ENCODE results near the gene BCAS3.
"Not testable (repeated sequence)": the region's sequence is repeated elsewhere in the genome, so short reads cannot be mapped to it uniquely, and the experiment has no call there.

Gene BCAS3

DNA sequence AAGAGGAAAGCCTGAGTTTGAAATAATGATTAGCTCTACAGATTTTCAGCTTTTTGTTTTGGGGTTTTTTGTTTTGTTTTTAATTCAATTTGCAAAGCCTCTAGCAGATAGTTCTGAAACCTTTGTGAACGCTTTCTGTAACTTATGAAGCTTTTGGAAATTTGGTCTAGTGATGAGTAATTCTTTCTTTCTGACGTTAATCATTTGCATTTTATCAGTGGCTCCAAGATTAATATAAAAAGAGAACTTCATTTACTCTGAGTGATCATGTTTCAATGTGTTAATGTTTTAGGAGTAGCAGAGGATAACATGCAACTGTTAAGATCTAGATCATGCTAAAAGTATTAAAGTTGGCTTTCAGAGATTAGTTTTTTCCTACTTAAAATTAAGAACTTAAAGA, 561.7 kb downstream of the BCAS3 start:
- DNase-seq, result no peak

DNA sequence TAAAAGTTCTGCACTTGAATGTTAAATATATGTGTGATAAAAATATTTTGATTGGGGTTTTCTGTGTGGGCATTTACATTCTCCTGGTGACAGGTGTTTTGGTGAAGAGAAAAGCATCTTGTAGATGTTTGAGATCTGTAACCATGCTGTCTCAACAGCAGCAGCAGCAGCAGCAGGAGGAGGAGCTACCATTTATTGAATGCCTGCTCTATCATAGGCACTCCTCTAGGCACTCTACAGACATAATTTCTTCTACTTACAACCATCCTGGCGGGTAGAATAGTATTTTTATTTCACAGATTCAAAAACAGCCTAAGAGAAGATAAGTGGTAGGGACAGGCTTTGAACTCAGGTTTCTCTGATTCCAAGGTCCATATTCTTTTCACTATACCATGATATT, 562.3 kb downstream of the BCAS3 start:
- no peak for DNase-seq

DNA sequence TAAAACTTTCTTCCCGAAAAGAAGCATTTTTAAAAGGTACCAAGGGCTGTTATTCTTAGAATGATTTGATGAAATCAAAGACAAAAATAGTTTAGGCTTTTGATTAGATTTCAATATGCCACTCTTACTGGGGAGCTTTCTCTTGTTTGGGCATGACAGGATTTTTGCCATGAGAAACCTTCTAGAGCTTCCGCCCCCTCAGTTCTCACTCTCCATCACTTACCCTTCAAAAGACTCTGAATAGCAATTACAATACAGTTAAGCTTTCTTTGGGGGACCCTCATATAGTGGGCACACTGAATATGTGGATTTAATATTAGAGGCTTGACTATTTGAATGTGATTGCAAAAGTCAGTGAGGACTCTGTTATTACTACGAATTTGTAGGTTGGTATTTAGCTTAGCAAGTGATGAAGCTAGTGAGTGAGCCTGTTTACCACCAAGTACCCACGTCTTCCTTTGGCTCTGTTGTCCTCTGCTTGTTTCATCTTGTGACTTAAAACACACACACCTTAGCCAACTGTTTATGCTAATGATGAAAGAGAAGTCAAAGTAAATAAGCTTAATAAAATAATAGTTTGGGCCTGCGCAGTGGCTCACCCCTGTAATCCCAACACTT, 563.3 kb downstream of the BCAS3 start:
- no peak for DNase-seq

DNA sequence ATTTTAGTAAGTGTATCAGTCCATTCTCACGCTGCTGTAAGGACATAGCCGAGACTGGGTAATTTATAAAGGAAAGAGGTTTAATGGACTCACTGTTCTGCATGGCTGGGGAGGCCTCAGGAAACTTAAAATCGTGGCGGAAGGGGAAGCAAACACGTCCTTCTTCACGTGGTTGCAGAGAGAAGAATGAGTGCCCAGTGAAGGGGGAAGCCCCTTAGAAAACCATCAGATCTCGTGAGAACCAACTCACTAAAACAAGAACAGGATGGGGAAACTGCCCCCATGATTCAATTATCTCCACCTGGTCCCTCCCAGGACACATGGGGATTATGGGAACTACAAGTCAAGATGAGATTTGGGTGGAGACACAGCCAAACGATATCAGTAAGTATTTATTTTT, 567.3 kb downstream of the BCAS3 start:
- DNase-seq, result not testable (repeated sequence)

DNA sequence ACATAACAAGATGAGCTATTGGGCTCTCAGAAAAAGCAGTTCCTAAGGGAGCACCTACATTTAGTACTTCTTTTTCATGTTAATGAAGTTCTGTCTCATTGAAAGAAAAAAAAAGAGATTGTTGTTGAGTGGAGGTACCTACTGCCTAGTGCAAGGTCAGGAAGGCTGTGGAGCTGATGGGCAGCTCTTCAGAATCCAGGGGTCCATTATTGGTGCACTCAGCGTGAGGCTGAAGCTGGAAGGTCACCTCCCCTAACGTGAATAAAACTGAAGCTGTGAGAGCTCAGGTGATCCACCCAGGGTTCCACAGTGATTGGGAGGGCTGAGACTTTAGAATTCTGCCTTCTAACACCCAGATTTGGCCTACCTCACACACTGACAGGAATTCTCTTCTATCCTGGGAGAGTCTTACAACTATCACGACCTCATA, 568.1 kb downstream of the BCAS3 start:
- no peak for DNase-seq

DNA sequence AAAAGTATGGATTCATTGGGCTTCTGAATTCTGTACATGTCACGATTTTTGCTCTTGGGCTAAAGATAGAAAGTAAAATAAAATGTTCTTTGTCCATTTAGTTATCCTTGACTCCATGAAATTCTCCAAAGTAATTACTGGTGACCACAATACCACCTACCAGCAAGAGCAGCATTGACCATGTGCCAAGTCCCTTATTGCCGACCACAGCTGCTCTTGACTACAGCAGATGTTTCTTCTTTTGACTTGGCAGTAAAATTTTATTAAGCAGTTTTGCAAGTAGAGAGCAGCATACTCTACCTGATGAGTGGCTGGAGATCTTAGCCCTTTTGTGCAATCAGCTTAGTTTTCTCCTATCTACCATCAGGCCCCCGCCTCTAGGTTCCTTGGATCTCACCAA, 569.8 kb downstream of the BCAS3 start:
- peak in 1 of 2 experiments; percentile 26 for DNase-seq

DNA sequence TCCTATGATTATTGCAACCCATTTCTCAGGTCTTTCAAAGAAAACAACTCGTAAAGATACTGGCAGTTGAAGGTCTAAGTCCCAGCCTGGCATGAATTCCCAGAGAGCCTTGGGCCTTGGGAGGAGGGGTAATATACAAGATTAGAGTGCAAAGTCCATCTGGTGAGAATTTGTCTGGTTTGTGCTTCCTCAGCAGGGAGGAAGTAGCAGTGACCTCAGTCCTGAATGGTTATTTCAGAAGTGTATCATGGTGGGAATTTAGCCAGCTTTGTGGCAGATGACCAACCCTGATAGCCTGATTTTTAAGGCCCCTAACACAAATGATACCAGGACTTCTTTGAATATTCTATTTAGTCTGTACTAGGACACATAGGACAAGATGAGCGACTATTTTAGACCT, 570.7 kb downstream of the BCAS3 start:
- no peak for DNase-seq

DNA sequence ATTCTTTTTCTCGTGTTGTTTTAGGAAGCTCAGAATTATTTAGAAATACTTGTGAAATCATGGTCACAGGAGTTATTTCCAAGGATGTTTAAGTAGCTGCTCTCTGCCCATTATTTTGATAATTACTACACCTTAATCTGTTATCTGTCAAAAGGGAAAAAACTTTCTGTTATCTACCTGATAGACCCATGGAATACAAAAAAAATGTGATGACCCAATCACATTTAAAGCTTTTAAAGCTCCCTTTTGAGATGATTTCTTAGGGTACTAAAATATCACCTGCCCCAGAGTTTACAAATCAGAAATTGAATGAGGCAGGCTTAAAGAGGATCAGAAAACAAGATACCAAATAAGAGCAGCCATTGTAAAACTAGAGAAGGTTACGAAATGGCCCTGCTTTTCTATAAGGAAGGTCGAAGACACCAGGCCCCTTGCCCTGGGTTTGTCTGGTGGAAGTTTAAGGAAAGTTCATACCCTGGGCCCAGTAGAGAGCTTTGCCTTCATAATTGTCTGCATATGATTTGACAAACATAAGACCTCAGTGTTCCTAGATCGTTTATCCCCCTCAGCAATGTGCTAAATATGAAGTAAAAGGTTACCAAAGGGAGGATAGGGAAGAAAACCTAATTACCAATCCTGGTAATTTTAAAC, 572.1 kb downstream of the BCAS3 start:
- no peak for DNase-seq

DNA sequence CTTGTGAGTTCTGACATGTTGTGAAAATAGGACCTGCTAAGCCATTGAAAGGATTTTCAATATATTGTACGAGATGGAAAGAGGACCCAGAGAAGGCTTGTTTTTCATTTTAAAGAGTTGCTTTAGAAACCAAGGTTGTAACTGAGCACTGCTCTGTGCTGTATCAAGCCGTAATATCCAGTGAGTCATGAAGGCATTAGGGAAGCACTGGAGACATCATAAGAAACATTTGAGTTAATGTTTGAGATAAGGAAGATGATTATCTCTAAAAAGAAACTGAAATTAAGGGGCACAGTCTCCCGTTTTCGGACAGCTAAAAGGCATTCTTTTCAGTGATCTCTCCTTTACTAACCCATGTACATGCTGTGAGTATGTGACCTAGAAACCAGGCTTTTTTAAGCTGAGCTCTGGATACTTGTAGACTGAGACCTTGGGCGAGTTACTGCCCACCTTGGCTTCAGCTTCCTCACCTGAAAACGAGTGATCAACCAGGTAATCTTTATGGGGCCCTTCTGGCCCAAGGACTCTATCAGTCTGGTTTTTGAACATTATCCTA, 572.8 kb downstream of the BCAS3 start:
- DNase-seq, result no peak

DNA sequence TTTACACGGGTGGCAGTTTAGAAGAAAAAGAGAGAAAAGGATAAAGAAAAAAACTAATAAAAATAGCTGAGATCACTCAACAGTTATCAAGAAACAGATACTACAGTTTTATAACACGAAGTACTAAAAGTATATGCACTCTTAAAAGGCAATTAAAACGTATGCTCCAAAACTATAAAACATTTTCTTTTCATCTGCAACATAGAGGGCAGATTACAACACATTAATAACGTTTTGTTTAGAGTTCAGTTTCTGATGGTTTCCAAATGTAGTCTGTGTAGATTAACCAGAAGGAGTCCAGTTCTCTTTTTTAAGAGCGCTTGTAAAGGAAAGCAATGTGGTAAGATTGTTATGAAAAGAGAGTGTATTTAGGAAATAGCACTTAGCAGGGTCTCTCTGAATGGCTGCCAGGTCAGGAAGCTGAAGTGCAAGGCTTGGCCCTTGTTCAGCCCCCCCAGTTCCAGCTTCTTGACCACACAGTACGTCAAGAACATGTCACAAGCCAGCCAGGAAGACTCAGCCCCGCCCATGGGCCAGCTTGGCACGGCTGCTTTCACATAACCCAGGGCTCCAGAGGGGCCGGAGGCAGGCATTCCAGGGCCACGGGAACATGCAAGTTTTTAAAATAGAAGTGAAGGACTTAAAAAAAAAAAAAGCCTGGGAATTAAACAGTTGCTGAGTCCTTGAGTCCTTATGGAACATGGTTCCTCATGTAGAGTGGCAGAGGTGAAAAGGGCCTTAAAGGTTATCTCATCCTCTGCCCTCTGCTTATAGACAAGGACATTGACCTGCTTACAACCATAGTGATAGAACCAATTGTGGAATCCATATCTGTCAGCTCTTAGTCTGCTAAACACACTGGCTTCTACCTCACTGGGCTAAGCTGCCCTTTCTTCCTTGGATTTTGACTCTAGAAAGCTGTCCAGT, 574.6 kb downstream of the BCAS3 start:
- no peak for DNase-seq

DNA sequence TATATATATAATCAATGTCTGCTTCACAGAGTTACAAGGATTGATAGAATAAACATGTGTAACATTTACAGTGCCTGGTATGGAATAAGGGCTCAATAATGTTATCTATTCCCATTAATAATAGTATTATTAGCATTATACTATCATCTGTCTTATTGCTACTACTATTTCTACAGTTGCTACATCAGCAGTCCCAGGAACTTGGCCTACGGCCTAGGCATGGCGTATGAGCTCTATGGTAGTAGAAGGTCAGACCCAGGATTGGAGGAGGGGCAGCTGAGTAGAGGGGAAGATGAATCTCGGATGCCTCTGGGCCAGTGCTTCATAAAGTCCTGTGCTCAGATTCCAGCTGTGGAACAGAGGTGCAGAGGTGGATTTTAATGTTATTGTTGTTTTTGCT, 575.7 kb downstream of the BCAS3 start:
- no peak for DNase-seq

DNA sequence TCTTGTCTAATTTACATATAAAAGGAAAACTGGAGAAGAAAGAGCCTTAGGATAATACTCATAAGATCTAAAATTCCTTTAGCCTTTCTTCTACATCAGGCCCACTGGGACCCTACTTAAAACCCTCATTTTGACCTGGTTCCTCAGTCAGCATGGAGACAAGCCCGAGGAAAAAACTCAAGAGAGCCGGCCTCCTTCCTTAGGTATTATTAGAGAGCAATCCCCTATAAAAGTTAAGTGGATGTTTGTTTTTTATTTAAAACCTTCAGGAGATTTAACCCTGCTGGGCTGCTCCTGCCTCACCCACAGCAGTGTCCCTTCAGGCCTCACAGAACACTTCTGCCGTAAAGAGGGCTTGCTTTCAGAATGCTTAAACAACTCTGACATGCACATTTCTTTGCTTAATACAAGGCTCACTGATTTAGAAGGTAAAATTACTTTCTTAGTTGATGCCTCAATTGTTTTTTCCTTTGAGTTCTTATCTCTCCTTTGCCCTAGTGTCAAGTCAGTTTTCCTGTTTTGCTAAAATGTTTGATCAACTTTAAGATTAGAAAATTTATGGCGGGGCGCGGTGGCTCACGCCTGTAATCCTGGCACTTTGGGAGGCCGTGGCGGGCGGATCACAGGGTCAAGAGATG, 576.4 kb downstream of the BCAS3 start:
- no peak for DNase-seq

DNA sequence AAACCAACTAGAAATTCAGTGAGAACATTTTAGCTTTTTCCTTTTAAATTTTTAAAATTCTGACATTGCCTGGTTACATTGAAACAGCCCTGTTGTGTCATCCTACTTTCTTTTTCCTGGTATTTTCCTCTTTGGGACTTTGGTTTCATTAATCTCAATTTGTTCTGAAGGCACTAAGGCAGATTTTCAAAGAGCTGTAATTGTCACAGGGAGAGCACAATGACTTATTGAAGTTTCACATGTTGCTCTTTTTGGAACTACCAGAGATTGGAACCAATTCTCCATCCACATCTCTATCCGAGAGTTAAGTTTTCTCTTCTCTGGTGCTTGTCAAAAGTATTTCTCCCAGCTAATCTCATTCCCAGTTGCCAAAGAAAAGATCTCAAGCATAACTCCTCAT, 577.3 kb downstream of the BCAS3 start:
- DNase-seq, result no peak

DNA sequence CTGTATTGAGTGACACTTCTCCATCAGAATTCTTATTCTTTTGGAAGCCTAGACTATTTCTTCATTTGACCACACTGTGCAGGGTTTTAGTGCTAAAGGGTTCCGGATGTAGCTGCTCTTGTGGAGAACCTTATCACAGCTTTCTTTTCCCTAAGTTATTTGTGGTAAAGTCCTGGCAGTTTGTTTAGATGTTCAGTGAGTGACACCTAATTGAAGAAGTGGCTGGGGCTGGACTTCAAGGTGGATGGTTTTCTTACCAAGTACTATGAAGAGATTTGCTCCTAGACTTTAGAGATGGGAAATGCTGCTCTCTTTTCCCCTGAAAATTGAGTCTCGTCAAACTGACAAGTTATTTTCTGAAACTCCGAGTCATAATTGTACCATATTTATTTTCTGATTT, 578.0 kb downstream of the BCAS3 start:
- DNase-seq, result no peak

DNA sequence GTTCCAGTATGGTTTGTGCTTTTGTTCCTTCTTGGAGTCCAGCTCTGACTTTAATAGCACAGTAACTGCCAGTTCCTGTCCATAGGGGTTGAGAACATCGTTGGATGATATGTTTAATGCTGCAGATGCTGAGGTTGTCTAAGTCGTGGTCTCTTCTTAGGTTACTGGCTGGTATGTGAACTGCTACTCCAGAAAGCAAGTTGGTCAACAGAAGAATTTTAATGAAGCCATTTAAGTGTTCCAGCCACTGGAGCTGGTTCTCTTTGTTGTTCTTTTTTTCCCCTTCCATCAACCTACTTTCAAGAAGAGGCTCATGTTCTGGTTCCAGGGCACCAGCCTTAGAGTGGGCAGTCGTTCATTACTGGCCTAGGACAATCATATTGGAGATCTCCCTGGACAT, 581.7 kb downstream of the BCAS3 start:
- DNase-seq, result no peak

DNA sequence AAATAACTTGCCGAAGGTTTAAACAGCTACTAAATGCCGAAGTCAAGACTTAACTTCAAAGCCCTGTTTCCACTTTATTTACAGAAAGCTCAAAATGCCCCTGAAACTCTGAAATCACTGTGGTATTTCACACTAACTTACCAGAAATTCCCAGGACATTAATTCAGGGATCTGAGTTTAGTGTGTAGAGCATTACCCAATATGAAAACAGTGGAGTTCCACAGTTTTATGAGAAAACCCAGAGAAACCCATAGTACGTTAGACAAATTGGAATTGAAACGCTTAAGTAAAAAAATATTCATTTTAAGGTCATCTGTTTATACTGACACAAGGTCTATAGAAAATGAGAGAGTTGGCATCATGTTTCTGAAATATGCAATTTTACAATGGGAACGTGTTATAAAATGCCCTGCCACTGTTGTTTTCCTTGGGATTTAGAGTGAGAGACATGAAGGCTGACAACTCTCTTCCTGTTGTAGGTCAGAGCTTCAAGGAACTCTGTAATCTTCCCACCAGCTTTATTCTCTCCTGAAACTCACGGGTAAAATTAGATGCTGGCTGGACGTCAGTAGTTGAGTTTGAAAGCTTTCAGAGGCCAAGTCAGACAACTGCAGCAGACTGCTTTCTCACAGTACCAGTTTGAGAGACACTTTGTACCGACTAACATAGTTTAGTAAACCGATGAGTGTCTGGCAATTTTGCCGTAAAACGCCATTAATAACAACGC, 582.6 kb downstream of the BCAS3 start:
- no peak for DNase-seq

DNA sequence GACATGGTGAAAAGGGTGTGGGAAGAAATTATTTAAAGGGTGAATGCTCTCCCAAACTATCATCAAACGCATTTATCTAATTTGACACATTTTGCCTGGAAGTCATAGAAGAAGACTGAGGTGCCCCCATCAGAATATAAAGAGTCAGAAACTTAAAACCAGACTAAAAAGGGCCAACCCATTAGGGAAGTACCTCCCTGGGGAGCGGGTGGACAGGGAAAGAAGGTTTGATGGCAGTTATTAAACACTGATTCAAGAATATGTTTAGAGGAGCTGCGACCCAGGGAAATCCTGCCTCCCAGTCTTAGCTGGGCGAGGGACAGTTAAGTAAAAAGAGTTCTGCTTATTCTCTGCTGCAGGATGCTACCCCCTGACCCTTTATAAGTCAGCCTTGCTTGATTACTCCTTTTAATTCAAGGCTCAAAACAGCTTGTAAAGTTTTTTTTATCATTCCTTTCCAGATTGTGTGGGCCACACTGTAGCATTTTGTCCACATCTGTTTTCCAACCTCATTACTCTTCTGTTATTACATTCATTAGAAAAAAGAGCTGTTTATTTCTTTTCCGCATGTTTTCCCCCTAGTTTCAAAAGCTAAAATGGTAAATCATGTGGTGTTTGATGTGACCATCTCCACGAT, 583.5 kb downstream of the BCAS3 start:
- DNase-seq, result no peak

DNA sequence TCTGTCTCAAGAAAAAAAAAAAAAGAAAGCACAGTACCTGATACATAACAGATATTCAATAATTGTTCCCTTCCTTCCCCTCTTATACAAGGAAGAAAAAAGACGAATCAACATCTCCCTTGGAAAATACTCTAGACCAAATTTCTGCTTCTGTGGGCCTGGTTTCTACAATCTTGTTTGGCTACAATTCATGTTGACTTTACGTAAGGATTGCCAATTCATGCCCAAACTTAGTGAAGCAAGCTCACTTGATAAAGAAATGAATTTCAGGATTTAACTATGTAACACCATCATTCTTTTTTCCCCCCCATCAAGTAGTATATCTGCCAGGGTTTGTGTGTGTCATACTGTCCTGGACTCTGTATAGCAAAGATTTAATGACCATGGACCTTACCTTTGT, 587.7 kb downstream of the BCAS3 start:
- DNase-seq, result no peak

DNA sequence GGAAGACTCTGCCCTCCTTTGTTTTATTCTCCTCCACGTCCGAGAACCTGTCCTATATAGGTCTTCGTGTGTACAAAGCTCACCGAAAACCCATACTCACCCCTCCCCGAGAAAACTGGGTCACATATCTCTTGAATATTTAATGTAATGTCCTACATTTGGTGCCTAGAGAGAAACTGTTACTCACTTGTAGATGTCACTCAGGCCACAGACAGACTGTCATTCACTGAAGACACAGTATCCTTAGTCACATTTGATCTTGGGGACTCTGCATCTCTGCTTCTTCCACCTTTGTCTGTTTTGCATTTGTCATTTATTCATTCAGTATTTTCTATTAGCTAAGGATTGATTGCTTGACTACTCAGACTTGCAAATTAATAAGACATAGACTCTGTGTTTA, 590.2 kb downstream of the BCAS3 start:
- DNase-seq, result no peak

DNA sequence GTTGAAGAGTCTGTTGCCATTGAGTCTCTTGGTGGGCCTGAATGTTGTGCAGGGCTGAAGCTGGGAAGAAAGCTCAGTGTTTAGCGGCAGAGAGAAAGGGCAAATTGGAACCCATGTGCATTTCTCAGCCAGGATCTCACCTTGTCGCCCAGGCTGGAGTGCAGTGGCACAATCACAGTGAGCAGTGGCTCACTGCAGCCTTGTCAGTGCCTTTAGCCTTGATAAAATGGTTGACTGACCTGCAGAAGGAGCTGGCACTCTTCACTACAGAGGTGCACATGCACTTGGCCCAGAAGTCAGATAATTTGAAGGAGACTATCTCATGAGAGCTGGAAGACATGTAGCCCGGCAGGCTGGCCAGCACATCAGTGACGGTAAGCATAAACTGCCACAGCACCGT, 597.7 kb downstream of the BCAS3 start:
- no peak for DNase-seq

DNA sequence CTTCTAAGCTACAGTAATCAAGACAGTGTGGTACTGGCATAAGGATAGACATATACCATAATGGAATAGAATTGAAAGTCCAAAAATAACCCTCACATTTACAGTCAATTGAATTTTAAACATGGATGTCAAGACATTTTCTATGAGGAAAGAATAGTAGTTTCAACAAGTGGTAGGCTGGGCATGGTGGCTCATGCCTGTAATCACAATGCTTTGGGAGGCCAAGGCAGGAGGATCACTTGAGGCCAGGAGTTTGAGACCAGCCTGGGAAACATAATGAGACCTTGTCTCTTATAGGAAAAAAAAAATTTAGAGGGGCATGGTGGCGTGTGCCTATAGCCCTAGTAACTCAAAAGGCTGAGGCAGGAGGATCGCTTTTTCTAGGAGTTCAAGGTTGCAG, 599.2 kb downstream of the BCAS3 start:
- DNase-seq, result no peak

Measured in NCI-H446 (cell line).